H1 (cell line): Measurements from ENCODE around the gene SLC38A2.

Experiments used
- CTCF ChIP-seq, 3 experiments: IDR thresholded peaks; 1 replicate in 2 of 3; 2 replicates in 1 of 3; pipeline versions ENCODE4 v1.5.1 to v1.6.1; 2011; ENCODE audit warnings: low read length in 3 of 3, mild to moderate bottlenecking in 3 of 3, inconsistent platforms in 2 of 3, low read depth in 1 of 3, moderate library complexity in 1 of 3; ENCODE audit not compliant: insufficient read depth in 1 of 3; ENCODE audit errors: control extremely low read depth in 1 of 3
- MAX ChIP-seq: IDR thresholded peaks from 2 replicates; pipeline ENCODE4 v1.6.1; 2012; ENCODE audit warnings: inconsistent platforms
- POU5F1 ChIP-seq: IDR thresholded peaks from 2 replicates; pipeline ENCODE4 v1.6.1; 2011; ENCODE audit warnings: low read depth, mild to moderate bottlenecking, low read length, moderate library complexity
- SP1 ChIP-seq: IDR thresholded peaks from 2 replicates; pipeline ENCODE4 v1.6.1; 2011; ENCODE audit warnings: low read depth, low read length

- peak in 1 of 3 experiments; percentile 33; a peak in 1 of 4 replicates for TF ChIP-seq CTCF (IDR thresholded peaks at IDR 0.05; ENCODE audit: control extremely low read depth in 1 of 3, insufficient read depth in 1 of 3, low read depth in 1 of 3, low read length in 3 of 3)
- TF ChIP-seq POU5F1: no peak
- no peak for TF ChIP-seq SP1
- no peak for TF ChIP-seq MAX
Observed at GRCh38 chr12:46354111-46354801, 18.3 kb downstream of the SLC38A2 start.
